ENCODE measurements around the gene OTX2.

Gene OTX2

GRCh38 chr14:56759633-56760032, 50.6 kb downstream of the OTX2 start:
- TF ChIP-seq, protein P1, sequence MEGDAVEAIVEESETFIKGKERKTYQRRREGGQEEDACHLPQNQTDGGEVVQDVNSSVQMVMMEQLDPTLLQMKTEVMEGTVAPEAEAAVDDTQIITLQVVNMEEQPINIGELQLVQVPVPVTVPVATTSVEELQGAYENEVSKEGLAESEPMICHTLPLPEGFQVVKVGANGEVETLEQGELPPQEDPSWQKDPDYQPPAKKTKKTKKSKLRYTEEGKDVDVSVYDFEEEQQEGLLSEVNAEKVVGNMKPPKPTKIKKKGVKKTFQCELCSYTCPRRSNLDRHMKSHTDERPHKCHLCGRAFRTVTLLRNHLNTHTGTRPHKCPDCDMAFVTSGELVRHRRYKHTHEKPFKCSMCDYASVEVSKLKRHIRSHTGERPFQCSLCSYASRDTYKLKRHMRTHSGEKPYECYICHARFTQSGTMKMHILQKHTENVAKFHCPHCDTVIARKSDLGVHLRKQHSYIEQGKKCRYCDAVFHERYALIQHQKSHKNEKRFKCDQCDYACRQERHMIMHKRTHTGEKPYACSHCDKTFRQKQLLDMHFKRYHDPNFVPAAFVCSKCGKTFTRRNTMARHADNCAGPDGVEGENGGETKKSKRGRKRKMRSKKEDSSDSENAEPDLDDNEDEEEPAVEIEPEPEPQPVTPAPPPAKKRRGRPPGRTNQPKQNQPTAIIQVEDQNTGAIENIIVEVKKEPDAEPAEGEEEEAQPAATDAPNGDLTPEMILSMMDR (IDR thresholded peaks at IDR 0.05; ENCODE audit: insufficient read depth, low read length, poor library complexity, severe bottlenecking) = no peak
- no peak for TF ChIP-seq EZH2phosphoT487 (conservative IDR thresholded peaks at IDR 0.05; ENCODE audit: low read length)
- no peak overlapping the region for H3K9ac ChIP-seq (ENCODE audit: low read length)
- H3K36me3 ChIP-seq (ENCODE audit: low read length) = no peaks in the 10 kb centered on the region
- no peaks in the 10 kb centered on the region for H3F3A ChIP-seq (ENCODE audit: insufficient read depth)
- no peak overlapping the region for H3K4me3 ChIP-seq (ENCODE audit: insufficient read depth, low read length, poor library complexity, severe bottlenecking)
- H2AFZ ChIP-seq (ENCODE audit: low read depth, low read length, severe bottlenecking) = no peak overlapping the region
- H3K79me2 ChIP-seq (ENCODE audit: insufficient read depth, low read length) = no peaks in the 10 kb centered on the region
- no peaks in the 10 kb centered on the region for H3K9me3 ChIP-seq (ENCODE audit: insufficient read depth, low read length)
- no peak overlapping the region for H3K27ac ChIP-seq (ENCODE audit: low read depth, low read length)
- H3K9me2 ChIP-seq (replicated peaks; ENCODE audit: insufficient read depth, low read length) = no peaks in the 10 kb centered on the region
- H4K20me1 ChIP-seq (ENCODE audit: low read depth, low read length) = no peaks in the 10 kb centered on the region
- H3K27me3 ChIP-seq (ENCODE audit: low read length) = no peaks in the 10 kb centered on the region
- H3K4me2 ChIP-seq (ENCODE audit: low read depth, low read length, poor library complexity, severe bottlenecking) = no peak overlapping the region

DNA sequence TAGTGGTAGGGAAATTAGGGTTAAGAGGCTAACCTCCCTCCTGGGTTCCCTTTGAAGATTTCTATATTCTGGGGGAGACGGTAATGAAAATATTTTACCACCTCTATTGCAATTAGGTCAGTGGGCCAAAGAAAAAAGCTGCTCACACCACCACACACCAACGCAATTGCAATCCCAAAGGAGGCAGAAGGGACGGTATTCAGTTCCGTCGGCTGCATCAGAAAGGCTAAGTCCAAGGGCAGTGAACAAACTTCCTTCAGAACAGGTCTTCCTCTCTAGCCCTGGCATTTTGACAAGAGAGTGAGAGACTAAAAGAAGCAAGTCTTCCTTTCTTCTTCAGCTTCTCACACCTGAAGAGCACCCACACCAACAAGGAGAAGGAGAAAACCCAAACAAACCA, 51.2 kb downstream of the OTX2 start:
- Histone ChIP-seq H3K9me3 (ENCODE audit: insufficient read depth, low read length) (no peaks in the 10 kb centered on the region), H3K4me3 (ENCODE audit: insufficient read depth, low read length, poor library complexity, severe bottlenecking) (no peak overlapping the region), H3K27ac (ENCODE audit: low read depth, low read length) (no peak overlapping the region), H3K9ac (ENCODE audit: low read length) (no peak overlapping the region), H3K36me3 (ENCODE audit: low read length) (no peaks in the 10 kb centered on the region), H3K79me2 (ENCODE audit: insufficient read depth, low read length) (no peaks in the 10 kb centered on the region), H4K20me1 (ENCODE audit: low read depth, low read length) (no peaks in the 10 kb centered on the region), H3K4me2 (ENCODE audit: low read depth, low read length, poor library complexity, severe bottlenecking) (no peak overlapping the region), H3K27me3 (ENCODE audit: low read length) (no peaks in the 10 kb centered on the region), H3K9me2 (replicated peaks; ENCODE audit: insufficient read depth, low read length) (no peaks in the 10 kb centered on the region), H3F3A (ENCODE audit: insufficient read depth) (no peaks in the 10 kb centered on the region), H2AFZ (ENCODE audit: low read depth, low read length, severe bottlenecking) (no peak overlapping the region)
- TF ChIP-seq, protein P1 (IDR thresholded peaks at IDR 0.05; ENCODE audit: insufficient read depth, low read length, poor library complexity, severe bottlenecking) = no peak
- TF ChIP-seq EZH2phosphoT487 (conservative IDR thresholded peaks at IDR 0.05; ENCODE audit: low read length) = no peak

DNA sequence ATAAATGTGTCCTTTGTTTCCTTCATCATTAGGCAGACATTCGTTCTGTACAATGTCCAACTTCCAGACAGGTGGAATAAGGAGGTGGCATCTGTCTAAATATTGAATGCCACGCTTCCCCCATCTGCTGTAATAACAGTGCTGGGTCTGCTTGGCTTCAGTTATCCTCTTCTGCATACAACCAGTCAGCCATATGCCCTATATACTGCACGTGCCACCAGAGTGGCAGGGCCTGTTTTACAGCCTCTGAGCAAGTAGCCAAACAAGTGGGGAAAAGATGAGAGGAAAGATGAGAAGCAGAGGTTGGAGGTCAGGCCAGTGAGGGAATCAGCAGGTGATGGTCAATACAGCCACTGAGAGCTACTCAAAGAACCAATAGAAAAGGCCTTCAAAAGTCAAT, 55.4 kb downstream of the OTX2 start:
- H3F3A ChIP-seq (ENCODE audit: insufficient read depth) = no peaks in the 10 kb centered on the region

More for the DNA sequence above, 55.4 kb downstream of the OTX2 start:
- TF ChIP-seq, protein P1 (IDR thresholded peaks at IDR 0.05; ENCODE audit: insufficient read depth, low read length, poor library complexity, severe bottlenecking) = no peak
- no peak for TF ChIP-seq EZH2phosphoT487 (conservative IDR thresholded peaks at IDR 0.05; ENCODE audit: low read length)
- Histone ChIP-seq H3K4me2 (ENCODE audit: low read depth, low read length, poor library complexity, severe bottlenecking) (no peak overlapping the region), H3K27ac (ENCODE audit: low read depth, low read length) (no peak overlapping the region), H3K27me3 (ENCODE audit: low read length) (no peaks in the 10 kb centered on the region), H3K9ac (ENCODE audit: low read length) (no peak overlapping the region), H4K20me1 (ENCODE audit: low read depth, low read length) (no peaks in the 10 kb centered on the region), H3K4me3 (ENCODE audit: insufficient read depth, low read length, poor library complexity, severe bottlenecking) (no peak overlapping the region), H3K9me2 (replicated peaks; ENCODE audit: insufficient read depth, low read length) (no peaks in the 10 kb centered on the region), H3K36me3 (ENCODE audit: low read length) (no peaks in the 10 kb centered on the region), H2AFZ (ENCODE audit: low read depth, low read length, severe bottlenecking) (no peak overlapping the region), H3K79me2 (ENCODE audit: insufficient read depth, low read length) (no peaks in the 10 kb centered on the region), H3K9me3 (ENCODE audit: insufficient read depth, low read length) (no peaks in the 10 kb centered on the region)

Data from SU-DHL-6 (cell line).